ENCODE measurements around the gene SAMD9L. TPM values are rescaled to one million over a fixed set of nuclear protein-coding genes. Genes with fewer than 3 reads are reported as not detected.

The SAMD9L gene
- total RNA-seq, 2 donors from 2014 or later, result 7.2 to 10.7 TPM

DNA sequence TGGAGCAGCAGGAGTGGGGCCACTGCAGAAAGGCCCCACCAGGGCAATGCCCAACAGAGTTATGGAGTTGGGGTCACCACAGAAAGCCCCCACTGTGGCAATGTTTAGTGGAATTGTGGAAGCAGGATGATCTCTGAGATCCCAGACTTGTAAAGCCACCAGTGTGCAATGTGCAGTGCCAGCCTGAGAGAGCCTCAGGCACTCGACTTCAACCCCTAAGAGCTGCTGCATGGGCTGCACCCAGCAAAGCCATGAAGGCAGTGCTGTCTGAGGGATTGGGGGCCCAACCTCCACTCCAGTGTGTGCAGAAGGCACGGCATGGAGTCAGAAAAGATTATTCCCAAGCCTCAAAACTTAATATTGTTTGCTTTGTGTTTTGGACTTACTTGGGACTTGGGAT lies 50.8 kb downstream of the SAMD9L start:
- intact Hi-C loops (cut with DNase I), result loop anchor here (10.0 kb wide), 1 partner anchor 127 kb away; the partner anchor contains the start of gene HEPACAM2
- TF ChIP-seq, protein P1, sequence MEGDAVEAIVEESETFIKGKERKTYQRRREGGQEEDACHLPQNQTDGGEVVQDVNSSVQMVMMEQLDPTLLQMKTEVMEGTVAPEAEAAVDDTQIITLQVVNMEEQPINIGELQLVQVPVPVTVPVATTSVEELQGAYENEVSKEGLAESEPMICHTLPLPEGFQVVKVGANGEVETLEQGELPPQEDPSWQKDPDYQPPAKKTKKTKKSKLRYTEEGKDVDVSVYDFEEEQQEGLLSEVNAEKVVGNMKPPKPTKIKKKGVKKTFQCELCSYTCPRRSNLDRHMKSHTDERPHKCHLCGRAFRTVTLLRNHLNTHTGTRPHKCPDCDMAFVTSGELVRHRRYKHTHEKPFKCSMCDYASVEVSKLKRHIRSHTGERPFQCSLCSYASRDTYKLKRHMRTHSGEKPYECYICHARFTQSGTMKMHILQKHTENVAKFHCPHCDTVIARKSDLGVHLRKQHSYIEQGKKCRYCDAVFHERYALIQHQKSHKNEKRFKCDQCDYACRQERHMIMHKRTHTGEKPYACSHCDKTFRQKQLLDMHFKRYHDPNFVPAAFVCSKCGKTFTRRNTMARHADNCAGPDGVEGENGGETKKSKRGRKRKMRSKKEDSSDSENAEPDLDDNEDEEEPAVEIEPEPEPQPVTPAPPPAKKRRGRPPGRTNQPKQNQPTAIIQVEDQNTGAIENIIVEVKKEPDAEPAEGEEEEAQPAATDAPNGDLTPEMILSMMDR (IDR thresholded peaks at IDR 0.05), result no peak
- Histone ChIP-seq H3K4me3 (no peak overlapping the region), H3K4me1 (no peaks in the 10 kb centered on the region), H3K36me3 (no peaks in the 10 kb centered on the region), H3K9me3 (no peaks in the 10 kb centered on the region), H3K27me3 (no peaks in the 10 kb centered on the region), H3K9ac (ENCODE audit: low read depth in 2 of 2, low read length in 2 of 2) (no peak overlapping the region), H3K27ac (no peak overlapping the region)
- no peak for DNase-seq

DNA sequence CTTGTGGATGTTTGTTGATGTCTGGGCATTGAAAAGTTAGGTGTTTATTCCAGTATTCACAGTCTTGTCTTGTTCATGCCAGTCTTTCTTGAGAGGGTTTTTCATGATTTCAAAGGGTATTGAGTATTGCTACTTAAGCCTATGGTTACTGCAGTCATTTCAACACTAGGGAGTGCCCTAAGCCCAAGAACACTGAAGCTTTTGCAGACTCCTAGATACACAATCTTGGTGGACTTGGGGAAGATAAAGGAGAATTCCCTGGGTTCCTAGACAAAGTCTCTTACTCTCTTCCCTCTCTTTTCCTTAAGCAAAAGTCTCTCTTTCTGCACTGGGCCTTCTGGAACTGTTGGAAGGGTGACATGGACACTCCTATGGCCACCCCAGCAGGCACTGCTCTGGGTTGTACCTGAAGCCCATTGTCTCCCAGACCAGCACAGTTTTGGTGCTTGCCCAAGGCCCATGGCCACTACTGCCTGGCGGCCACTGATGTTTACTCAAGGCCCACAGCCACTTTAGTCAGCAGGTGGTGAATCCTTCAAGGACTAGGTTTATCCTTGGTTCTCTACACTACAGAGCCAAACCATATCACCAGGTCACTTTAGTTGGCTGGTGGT lies 55.3 kb downstream of the SAMD9L start:
- no peak for DNase-seq
- H3K36me3 ChIP-seq, result no peaks in the 10 kb centered on the region
- TF ChIP-seq, protein P1 (IDR thresholded peaks at IDR 0.05), result peak; percentile 17

More for the DNA sequence above, 55.3 kb downstream of the SAMD9L start:
- H3K4me1 ChIP-seq, result no peaks in the 10 kb centered on the region
- intact Hi-C loops (cut with DNase I), result loop anchor here (10.0 kb wide), 1 partner anchor 132 kb away; the partner anchor contains the start of gene HEPACAM2
- peaks cover 4% of the 10 kb centered on the region for H3K27me3 ChIP-seq
- H3K4me3 ChIP-seq, result no peak overlapping the region
- no peak overlapping the region for H3K27ac ChIP-seq
- no peak overlapping the region for H3K9ac ChIP-seq (ENCODE audit: low read depth in 2 of 2, low read length in 2 of 2)
- H3K9me3 ChIP-seq, result no peaks in the 10 kb centered on the region

Other genes starting within 250 kb of the SAMD9L start
- 10 to 100 TPM; 12.9 to 21.5 TPM for gene SAMD9, start 30.4 kb downstream of the SAMD9L start, total RNA-seq
- gene HEPACAM2, start 78.1 kb upstream of the SAMD9L start, total RNA-seq, result 10 to 100 TPM; 45.9 to 81.5 TPM
- 10 to 100 TPM; 27.2 to 29.0 TPM for gene VPS50, start 84.0 kb upstream of the SAMD9L start, total RNA-seq